SK-N-SH (cell line): ENCODE measurements around the gene CYB561D1. TPM values are rescaled to one million over a fixed set of nuclear protein-coding genes. Genes with fewer than 3 reads are reported as not detected.

Experiments
- CTCF ChIA-PET: fragments of 300-600, 350-600 bp; formaldehyde crosslinking; extraction: SDS; loops from one replicate; lab custom pipeline; 2021; lab: Yijun Ruan, JAX
- POLR2A ChIA-PET: fragments of 350-600 bp; sonication (Branson Sonifier 250); formaldehyde crosslinking; extraction: SDS; loops from one replicate; lab custom pipeline; 2020; ENCODE audit warnings: antibody characterized with exemption, inconsistent platforms; lab: Yijun Ruan, JAX
- DNase-seq: peaks from one replicate; pipeline ENCODE4 v3.0.0; 2012
- H2AFZ ChIP-seq: fragments of 200-600 bp; sonication (generic); 2 replicates; pipeline ENCODE4 v1.8.1; 2016; ENCODE audit warnings: antibody characterized with exemption, mild to moderate bottlenecking, low read depth
- H3F3A ChIP-seq: fragments of 200-600 bp; sonication (generic); replicated peaks from 2 replicates; pipeline ENCODE3; 2016; ENCODE audit warnings: antibody characterized with exemption, mild to moderate bottlenecking; ENCODE audit not compliant: insufficient read depth
- H3K27ac ChIP-seq, 2 experiments: fragments of 200-500 bp in 1 of 2; fragments of 200-600 bp in 1 of 2; sonication (Bioruptor generic) in 1 of 2; sonication (generic), shearing (Covaris generic) in 1 of 2; 2 replicates each; pipeline versions ENCODE4 v1.5.1 to v1.6.1; 2014 to 2016; ENCODE audit warnings: low read depth in 2 of 2, inconsistent platforms in 1 of 2, low read length in 1 of 2, mild to moderate bottlenecking in 1 of 2, mixed read lengths in 1 of 2
- H3K27me3 ChIP-seq: fragments of 200-600 bp; sonication (generic), shearing (Covaris generic); 2 replicates; pipeline ENCODE4 v1.6.1; 2016; ENCODE audit warnings: mixed run types; ENCODE audit not compliant: insufficient read depth
- H3K36me3 ChIP-seq, 2 experiments: fragments of 200-500 bp in 1 of 2; fragments of 200-600 bp in 1 of 2; sonication (Bioruptor generic) in 1 of 2; sonication (generic) in 1 of 2; replicated peaks in 1 of 2; 2 replicates each; pipeline versions ENCODE3 to v1.5.1; 2014 to 2016; ENCODE audit warnings: low read length in 1 of 2, mild to moderate bottlenecking in 1 of 2; ENCODE audit not compliant: insufficient read depth in 2 of 2, control insufficient read depth in 1 of 2
- H3K4me1 ChIP-seq, 2 experiments: fragments of 200-500 bp in 1 of 2; fragments of 200-600 bp in 1 of 2; sonication (Bioruptor generic) in 1 of 2; sonication (generic), shearing (Covaris generic) in 1 of 2; 2 replicates each; pipeline versions ENCODE4 v1.5.1 to v1.6.1; 2014 to 2016; ENCODE audit warnings: low read depth in 1 of 2, low read length in 1 of 2, mixed run types in 1 of 2; ENCODE audit not compliant: insufficient read depth in 2 of 2, control insufficient read depth in 1 of 2
- H3K4me2 ChIP-seq: fragments of 200-600 bp; sonication (generic), shearing (Covaris generic); 2 replicates; pipeline ENCODE4 v1.6.1; 2017; ENCODE audit warnings: mixed run types
- H3K4me3 ChIP-seq, 2 experiments: fragments of 200-500 bp in 1 of 2; fragments of 200-600 bp in 1 of 2; sonication (Bioruptor generic) in 1 of 2; sonication (generic), shearing (Covaris generic) in 1 of 2; 2 replicates each; pipeline versions ENCODE4 v1.5.1 to v1.8.1; 2014 to 2016; ENCODE audit warnings: low read depth in 2 of 2, inconsistent platforms in 1 of 2, low read length in 1 of 2, mild to moderate bottlenecking in 1 of 2, mixed read lengths in 1 of 2, moderate library complexity in 1 of 2
- H3K79me2 ChIP-seq: fragments of 200-600 bp; sonication (generic); 2 replicates; pipeline ENCODE4 v1.8.1; 2017; ENCODE audit warnings: mild to moderate bottlenecking; ENCODE audit not compliant: insufficient read depth
- H3K9ac ChIP-seq: fragments of 200-600 bp; sonication (generic); 2 replicates; pipeline ENCODE4 v1.6.1; 2017; ENCODE audit warnings: mixed run types
- H3K9me2 ChIP-seq: fragments of 200-600 bp; sonication (generic); 2 replicates; pipeline ENCODE4 v1.6.1; 2017; ENCODE audit warnings: mixed run types
- H3K9me3 ChIP-seq: fragments of 200-600 bp; sonication (generic); 2 replicates; pipeline ENCODE4 v1.6.1; 2017; ENCODE audit warnings: mixed run types, mild to moderate bottlenecking, moderate library complexity
- H4K20me1 ChIP-seq: fragments of 200-600 bp; sonication (generic); 2 replicates; pipeline ENCODE4 v1.6.1; 2017; ENCODE audit warnings: mild to moderate bottlenecking, mixed run types; ENCODE audit not compliant: insufficient read depth
- CHD2 ChIP-seq: fragments of 150-350 bp; IDR thresholded peaks from 2 replicates; pipeline ENCODE4 v1.6.1; 2018; ENCODE audit warnings: low read length; ENCODE audit not compliant: partially characterized antibody
- CTCF ChIP-seq: fragments of 200-600 bp; sonication (generic); IDR thresholded peaks from 2 replicates; pipeline ENCODE4 v1.6.1; 2017; ENCODE audit warnings: antibody characterized with exemption, mild to moderate bottlenecking, moderate library complexity
- ELF1 ChIP-seq: IDR thresholded peaks from 2 replicates; pipeline ENCODE4 v1.4.0; 2012
- FOXM1 ChIP-seq: IDR thresholded peaks from 2 replicates; pipeline ENCODE4 v1.4.0; 2012; ENCODE audit warnings: low read depth, mild to moderate bottlenecking
- MXI1 ChIP-seq: IDR thresholded peaks from 2 replicates; pipeline ENCODE4 v1.6.1; 2012; ENCODE audit warnings: mild to moderate bottlenecking, low read depth, low read length, improper control_type of control experiment
- RAD21 ChIP-seq: IDR thresholded peaks from 2 replicates; pipeline ENCODE4 v1.6.1; 2012; ENCODE audit warnings: mild to moderate bottlenecking, low read length
- SMC3 ChIP-seq: IDR thresholded peaks from 2 replicates; pipeline ENCODE4 v1.6.1; 2012; ENCODE audit warnings: low read depth, low read length, improper control_type of control experiment
- TCF12 ChIP-seq: IDR thresholded peaks from 2 replicates; pipeline ENCODE4 v1.4.0; 2012
- USF2 ChIP-seq: fragments of 150-350 bp; IDR thresholded peaks from 2 replicates; pipeline ENCODE4 v1.6.1; 2017; ENCODE audit warnings: antibody characterized with exemption, low read length, low read depth, borderline replicate concordance
- ZBTB33 ChIP-seq: IDR thresholded peaks from 2 replicates; pipeline ENCODE4 v1.4.0; 2012; ENCODE audit warnings: low read depth, borderline replicate concordance
- WGBS: methylation state at CpG from one replicate; pipeline ENCODE4 v1.1.6; 2017; ENCODE audit warnings: low lambda C conversion rate; 5-methylcytosine and 5-hydroxymethylcytosine counted together
- polyA plus RNA-seq, 3 experiments: library from polyadenylated mRNA; depleted of rRNA; stranded (reverse); fragments of >200 nt; gene quantifications; 2 replicates each; pipeline ENCODE4 v1.2.3, GENCODE V29; 2012

Gene CYB561D1
- polyA plus RNA-seq, 1 of the 3 experiments (the other 2 are of a cell fraction): 5.4 TPM

- WGBS: 65% methylated on average over 6 of the region's 12 CpGs
Observed at GRCh38 chr1:109498161-109498801, 4.4 kb downstream of the CYB561D1 start.

GRCh38 chr1:109499081-109499480, 5.2 kb downstream of the CYB561D1 start:
- Histone ChIP-seq H3K4me1 (peaks cover 0 to 19% of the 10 kb centered on the region in 2 experiments; a peak in 2 of 4 replicates), H3K4me3 (no peak overlapping the region), H3F3A (no peaks in the 10 kb centered on the region), H3K27ac (no peak overlapping the region), H3K9me3 (no peaks in the 10 kb centered on the region), H3K79me2 (peaks cover 19% of the 10 kb centered on the region), H3K27me3 (no peaks in the 10 kb centered on the region), H3K4me2 (no peak overlapping the region), H3K36me3 (peaks cover 5 to 17% of the 10 kb centered on the region in 2 experiments), H2AFZ (no peak overlapping the region), H4K20me1 (no peaks in the 10 kb centered on the region), H3K9ac (no peak overlapping the region), H3K9me2 (no peaks in the 10 kb centered on the region)
- ChIA-PET CTCF (interaction anchor here (0.7 to 40.2 kb wide), 18 partner anchors 9 to 274 kb away, joined by 3 to 1710 read pairs (median 6); partner anchors contain the start of genes AMIGO1, ATXN7L2, CYB561D1 and GPR61), POLR2A (interaction anchor here (0.9 to 3.3 kb wide), 3 partner anchors 10 to 33 kb away, joined by 3 to 13 read pairs (median 3); partner anchors contain the start of gene AMIGO1)
- TF ChIP-seq ELF1 (no peak), ZBTB33 (no peak), USF2 (no peak)
- no peak for DNase-seq
- 91% methylated on average over 7 of the region's 7 CpGs for WGBS

More at GRCh38 chr1:109498161-109498801, 4.4 kb downstream of the CYB561D1 start:
- peak overlapping the region in 1 of 2 experiments; percentile 67; a peak in 2 of 4 replicates for H3K27ac ChIP-seq
- no peaks in the 10 kb centered on the region for H3K9me3 ChIP-seq
- H3F3A ChIP-seq: no peaks in the 10 kb centered on the region
- CTCF ChIA-PET: interaction anchor here (0.7 to 40.2 kb wide), 25 partner anchors 9 to 275 kb away, joined by 3 to 1710 read pairs (median 4); partner anchors contain the start of genes AMIGO1, ATXN7L2, CYB561D1 and GNAI3
- POLR2A ChIA-PET: interaction anchor here (0.6 to 3.3 kb wide), 4 partner anchors 11 to 122 kb away, joined by 3 to 13 read pairs (median 3); partner anchors contain the start of gene AMIGO1
- peaks cover 0 to 24% of the 10 kb centered on the region in 2 experiments; a peak in 2 of 4 replicates for H3K4me1 ChIP-seq
- no peak overlapping the region for H3K4me2 ChIP-seq
- H3K36me3 ChIP-seq: peaks cover 5 to 17% of the 10 kb centered on the region in 2 experiments
- no peak overlapping the region; a peak in 1 of 4 replicates for H3K4me3 ChIP-seq
- no peaks in the 10 kb centered on the region for H4K20me1 ChIP-seq
- H2AFZ ChIP-seq: no peak overlapping the region
- H3K27me3 ChIP-seq: no peaks in the 10 kb centered on the region
- no peaks in the 10 kb centered on the region for H3K9me2 ChIP-seq
- H3K9ac ChIP-seq: no peak overlapping the region
- DNase-seq: peak; percentile 87
- peaks cover 19% of the 10 kb centered on the region for H3K79me2 ChIP-seq
- TF ChIP-seq CHD2: no peak
- TF ChIP-seq SMC3: peak; percentile 94
- TF ChIP-seq RAD21: peak; percentile 77
- TF ChIP-seq CTCF: peak; percentile 62
- no peak for TF ChIP-seq FOXM1
- TF ChIP-seq MXI1: peak; percentile 37; the same call in 1 of the 2 replicates
- TF ChIP-seq TCF12: no peak
